Activated CD4-positive, alpha-beta T cell treated with anti-CD3 and anti-CD28 coated beads, Interleukin-2, amount 50 U/mL, for 4 hours (primary cell): ENCODE results near the gene UBR3.
"Not testable (repeated sequence)": the region's sequence is repeated elsewhere in the genome, so short reads cannot be mapped to it uniquely, and the experiment has no call there.

Experiments
- DNase-seq, 2 experiments: peaks; one replicate each; pipeline ENCODE4 v3.0.0-alpha.2; 2020

UBR3 gene

DNA sequence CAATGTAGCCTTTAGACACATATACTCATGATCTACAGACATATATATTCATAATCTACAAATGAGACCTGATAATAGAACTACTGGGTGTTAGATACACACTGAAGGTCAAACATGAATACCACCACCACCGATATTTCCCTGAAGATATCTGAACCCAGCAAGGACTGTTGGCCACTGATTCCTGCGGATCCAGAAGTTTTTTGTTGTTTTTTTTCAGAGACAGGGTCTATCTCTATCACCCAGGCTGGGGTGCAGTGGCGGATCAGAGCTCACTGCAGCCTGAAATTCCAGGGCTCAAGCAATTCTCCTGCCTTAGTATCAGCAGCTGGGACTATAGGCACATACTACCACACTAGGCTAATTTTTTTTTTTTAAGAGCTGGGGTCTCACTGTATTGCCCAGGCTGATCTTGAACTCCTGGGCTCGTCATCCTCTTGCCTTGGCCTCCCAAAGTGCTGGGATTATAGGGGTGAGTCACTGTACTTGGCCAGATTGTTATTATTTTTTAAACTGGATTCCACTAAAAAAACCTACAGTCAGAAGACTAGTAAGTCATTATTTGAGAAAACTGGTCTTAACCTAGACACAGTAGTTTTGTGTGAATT, 4.4 kb upstream of the UBR3 start:
- DNase-seq, result no peak

DNA sequence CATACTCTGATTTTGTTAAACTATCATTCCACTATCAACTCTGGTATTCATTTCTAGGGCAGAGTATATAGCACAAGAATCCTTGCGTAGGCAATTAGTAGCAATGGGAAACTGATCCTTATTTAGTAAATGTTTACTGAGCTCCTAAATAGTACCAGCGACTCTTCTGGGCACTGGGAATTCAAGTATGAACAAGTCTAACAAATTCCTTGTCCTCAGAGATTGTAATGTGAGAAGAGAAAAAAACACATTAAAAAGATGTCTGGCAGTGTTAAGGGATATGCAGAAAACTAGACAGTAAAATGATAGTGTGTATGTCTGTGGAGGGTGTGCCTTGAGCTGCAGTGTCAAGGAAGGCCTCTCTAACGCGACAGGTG, 3.3 kb upstream of the UBR3 start:
- DNase-seq, result no peak

DNA sequence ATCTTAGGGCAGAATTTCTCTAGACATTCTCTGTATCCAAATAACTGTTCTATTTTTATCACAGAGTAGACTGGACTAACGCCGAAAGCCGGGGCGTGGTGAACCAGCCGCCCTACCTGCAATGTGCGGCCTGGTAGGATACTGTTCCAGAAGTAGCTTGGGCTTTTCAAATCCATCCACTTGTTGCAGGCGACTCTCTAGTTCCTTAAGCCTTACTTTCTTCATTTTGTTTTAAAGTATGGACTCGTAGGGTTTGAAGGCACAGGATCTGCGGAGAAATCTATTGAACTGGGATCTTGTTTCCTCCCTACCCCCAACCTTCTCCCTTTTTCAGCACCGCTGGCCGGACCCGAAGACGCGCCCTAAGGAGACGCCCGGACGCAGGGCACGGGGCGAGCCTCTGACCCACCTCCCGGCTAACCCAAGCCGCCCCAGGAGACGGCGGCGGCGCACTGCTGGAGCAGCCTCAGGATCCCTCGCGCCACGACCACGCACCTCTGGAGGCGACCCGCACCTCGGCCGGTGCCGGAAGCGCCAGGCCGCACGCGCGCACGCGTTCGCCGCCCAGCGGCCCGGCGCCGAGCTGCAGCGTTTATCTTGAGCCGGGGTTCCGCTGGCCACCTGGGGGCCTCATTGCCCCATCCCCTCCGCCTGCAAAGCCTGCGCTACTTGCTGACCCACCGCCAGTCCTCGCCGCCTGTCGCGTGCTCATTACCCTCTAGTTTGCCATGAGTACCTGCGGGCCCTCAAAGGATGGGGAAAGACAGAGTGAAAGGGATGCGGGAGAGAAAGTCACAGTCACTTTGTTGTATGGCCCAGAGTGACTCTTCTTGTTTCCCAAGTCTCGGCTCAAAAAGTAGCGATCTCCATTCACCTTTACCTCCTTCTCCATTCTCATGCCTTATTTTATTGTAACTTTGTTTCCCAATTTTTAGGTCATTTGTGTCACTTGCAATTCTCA, 2.6 kb upstream of the UBR3 start, which contains the start of gene METTL5:
Gene METTL5 (minus strand): TSS at position 533 of the 961 bp plus-strand sequence. CDS start 308 bp downstream, at position 225.
- peak; percentile 58 to 60 for DNase-seq

DNA sequence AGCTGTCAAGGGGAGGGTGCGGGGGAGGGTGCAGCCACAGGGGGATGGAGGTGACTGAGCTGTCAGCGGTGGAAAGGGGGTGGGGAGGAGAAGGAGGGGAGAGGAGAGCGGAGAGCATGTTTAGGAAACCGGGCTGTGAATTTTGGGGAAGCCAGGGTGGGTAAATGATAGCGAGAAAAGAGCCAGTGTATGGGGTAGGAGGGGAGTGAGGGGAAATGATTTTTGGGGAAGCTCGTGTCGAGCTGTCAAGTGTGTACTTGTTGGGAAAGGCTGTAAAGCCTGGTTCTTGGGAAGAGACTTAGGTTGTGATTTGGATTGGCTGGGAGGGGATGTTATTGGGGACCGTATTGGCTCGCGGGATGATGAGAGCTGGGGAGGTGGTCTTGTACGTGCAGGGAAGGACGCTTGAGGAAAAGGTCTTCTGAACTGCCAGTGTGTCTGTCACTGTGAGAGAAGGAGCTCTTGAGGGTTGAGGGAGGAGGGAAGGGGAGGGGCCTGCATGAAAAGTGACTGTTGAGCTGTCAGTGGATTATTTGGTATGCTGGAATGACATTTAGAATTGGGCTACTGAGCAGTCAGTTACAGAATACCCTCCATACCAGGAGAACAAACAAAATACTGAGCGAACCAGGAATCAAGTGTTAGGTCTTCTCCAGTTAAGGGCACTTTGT, 1.0 kb downstream of the UBR3 start:
- DNase-seq, result peak; percentile 37 to 45

DNA sequence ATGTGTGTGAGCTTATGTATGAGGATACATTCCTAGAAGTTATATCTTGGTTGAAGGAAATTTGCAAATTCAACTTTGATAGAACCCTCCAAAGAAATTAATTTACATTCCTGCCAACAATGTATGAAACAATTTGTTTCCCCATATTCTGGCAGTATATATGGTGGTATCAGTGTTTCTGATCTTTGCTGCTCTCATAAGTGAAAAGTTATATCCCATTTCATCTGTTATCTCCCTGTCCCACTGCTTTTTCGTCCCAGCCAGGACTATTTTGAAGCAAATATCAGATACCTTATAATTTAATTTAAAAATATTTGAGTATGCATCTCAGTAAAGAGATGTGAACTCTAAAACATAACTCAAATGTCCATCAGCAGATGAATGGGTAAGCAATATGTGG, 7.1 kb downstream of the UBR3 start:
- no peak for DNase-seq

DNA sequence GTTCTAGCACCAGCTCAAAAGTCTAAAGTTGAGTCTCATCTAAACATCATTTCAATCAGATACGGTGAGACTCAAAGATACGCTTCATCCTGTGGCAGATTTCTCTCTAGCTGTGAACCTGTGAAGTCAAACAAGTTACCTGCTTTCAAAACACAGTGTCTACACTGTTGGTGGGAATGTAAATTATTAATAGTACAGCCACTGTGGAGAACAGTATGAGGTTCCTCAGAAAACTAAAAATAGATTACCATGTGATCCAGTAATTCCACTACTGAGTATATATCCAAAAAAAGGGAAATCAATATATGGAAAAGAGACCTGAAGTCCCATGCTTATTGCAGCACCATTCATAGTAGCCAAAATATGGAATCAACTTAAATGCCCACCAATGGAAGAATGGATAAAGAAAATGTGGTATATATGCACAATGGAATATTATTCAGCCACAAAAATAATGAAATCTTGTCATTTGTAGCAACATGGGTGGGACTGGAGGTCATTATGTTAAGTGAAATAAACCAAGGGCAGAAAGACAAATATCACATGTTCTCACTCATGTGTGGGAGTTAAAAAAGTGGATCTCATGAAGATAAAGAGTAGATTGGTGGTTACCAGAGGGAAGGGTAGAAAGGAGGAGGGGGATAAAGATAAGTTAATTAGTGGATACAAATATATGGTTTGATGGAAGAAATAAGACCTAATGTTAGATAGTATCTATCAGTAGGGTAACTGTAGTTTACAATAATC, 11.7 kb downstream of the UBR3 start:
- no peak for DNase-seq

DNA sequence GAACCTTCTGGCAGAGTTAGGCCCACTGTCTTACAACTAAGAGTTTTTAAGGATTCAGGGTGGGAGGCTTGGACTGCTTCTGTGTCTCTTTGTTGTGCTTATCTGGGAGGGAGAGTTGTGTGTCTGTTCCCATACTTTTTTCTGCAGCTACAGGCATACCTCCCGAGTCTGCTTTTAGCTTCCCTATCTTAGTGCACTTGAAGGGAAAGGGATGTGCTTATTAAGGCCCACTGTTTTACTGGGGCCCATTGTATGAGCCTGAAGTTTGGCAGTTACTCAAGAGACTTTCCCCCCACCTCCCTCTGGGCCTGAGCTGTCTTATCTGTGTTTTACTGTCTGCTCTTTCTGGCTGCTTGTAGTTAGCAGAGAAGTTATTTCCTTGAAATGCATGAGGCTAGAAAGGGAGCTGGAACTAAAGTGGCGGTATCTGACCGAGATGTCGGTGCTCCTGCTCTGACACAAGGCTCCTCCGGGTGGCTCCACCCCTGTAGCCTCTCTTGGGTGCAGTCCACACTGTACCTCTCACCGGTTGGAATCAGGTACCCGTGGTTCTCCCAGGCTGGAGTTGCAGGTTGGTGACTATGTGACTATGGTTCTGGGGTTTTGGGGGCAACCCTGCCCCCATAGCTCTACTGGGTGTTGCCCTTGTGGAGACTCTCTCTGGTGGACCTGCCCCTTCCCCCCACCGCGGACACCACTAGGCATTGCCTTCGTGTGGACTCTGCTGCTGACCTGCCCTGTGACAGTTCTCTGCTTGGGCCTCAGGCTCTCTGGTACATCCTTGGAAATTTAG, 12.9 kb downstream of the UBR3 start:
- no peak for DNase-seq

DNA sequence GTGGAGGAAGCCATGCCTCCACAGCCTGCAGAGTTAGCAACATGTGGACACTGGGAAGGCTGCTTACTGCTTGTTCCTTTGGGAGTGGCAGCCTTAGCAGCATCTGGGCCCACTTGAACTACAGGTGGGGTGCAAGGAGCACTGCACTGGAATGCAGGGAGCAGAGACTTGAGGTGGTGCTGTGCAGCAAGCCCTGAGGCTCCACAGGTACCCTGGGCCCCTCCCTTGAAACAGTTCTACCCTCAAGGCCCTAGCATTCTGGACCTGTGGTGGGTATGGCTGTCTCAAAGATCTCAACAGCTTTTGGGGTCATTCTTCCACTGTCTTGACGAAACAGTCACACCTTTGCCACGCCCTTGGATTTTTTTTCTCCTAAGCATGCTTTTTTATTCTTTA, 13.5 kb downstream of the UBR3 start:
- DNase-seq, result no peak

DNA sequence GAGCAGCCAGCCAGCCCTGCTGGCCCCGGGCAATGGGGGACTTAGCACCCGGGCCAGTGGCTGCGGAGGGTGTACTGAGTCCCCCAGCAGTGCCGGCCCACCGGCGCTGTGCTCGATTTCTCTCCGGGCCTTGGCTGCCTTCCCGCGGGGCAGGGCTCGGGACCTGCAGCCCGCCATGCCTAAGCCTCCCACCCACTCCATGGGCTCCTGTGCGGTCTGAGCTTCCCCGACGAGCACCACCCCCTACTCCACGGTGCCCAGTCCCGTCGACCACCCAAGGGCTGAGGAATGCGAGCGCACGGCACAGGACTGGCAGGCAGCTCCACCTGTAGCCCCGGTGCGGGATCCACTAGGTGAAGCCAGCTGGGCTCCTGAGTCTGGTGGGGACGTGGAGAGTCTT, 14.4 kb downstream of the UBR3 start:
- DNase-seq, result not testable (repeated sequence)

DNA sequence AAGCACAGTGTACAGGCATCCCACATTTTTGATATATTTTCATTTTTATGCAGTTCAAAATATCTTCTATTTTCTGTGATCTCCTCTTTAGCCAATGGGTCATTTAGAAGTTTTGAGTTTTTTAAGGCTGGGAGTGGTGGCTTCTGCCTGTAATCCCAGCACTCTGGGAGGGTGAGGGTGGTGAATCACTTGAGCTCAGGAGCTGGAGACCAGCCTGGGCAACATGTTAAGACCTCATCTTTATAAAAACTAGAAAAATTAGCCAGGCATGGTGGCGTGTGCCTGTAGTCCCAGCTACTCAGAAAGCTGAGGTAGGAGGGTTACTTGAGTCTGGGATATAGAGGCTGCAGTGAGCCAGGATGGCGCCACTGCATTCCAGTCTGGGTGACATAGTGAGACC, 17.8 kb downstream of the UBR3 start:
- no peak for DNase-seq

DNA sequence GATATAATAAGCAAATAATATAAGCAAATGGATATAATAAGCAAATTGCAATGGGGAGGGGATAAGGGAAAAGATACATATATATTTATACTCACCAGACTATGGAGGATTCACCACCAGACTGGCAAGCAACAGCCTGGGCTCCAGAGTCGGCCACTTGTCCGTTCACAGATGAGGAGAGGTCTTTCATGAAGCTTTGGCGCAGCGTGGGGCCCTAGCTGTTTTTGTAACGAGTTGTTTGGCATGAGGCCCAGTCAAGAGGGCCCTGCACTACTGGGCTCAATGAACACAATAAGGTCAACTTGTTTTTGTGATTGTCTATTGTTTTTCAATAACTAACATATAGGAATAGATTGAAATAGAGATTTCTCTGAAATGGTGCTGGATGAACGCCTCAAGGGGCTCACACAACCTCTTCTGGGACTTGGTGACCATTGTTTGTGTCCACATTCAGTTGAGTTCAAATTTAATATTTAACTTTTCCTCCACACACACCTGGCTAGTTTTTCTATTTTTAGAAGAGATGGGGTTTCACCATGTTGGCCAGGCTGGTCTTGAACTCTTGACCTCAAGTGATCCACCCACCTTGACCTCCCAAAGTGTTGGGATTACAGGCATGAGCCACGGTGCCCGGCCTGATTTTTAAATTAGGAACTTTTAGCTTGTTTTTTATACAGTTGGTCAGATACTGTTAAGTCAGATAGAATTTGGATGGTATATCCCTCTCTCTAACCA, 21.9 kb downstream of the UBR3 start:
- DNase-seq, result not testable (repeated sequence)

DNA sequence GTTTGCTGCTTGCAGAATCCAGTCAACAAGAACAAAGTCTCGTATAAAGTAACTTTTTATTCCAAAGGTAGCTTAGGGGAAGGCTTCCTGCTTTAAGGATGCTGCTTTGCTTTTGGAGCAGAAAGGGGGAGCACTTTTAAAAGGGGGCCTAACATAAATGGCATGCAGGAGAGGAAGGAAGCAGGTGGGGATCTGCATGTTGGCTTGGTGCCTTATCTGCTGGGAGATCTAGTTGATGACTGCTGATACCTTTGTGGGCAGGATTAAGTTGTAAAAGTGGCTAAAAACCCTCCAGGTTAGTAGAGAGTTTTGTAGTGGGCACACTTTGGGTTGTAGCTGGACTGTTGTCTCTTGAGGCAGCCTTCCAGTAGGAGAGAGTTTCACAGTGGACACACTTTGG, 22.5 kb downstream of the UBR3 start:
- DNase-seq, result no peak

DNA sequence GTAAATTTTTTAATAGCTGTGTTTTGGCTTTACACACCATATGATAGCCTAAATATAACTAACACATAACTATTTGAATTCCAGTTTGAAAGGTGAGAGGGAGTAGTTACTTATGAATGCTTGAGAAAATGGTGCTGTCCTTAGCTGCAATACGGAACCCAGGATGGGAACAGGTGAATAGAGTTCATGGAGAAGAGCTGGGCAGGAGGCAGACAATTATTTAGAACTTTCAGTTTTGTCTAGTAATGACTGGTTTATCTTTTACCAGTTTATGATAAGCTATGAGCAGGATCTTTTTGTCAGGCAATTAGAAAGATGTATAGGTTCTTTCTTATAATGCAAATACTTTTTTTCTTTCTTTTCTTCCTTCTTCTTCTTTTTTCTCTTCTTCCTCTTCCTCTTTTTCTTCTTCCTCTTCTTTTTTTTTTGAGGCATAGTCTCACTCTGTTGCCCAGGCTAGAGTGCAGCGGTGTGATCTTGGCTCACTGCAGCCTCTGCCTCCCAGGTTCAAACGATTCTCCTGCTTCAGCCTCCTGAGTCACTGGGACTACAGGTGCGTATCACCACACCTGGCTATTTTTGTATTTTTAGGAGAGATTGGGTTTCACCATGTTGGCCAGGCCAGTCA, 25.9 kb downstream of the UBR3 start:
- no peak for DNase-seq

DNA sequence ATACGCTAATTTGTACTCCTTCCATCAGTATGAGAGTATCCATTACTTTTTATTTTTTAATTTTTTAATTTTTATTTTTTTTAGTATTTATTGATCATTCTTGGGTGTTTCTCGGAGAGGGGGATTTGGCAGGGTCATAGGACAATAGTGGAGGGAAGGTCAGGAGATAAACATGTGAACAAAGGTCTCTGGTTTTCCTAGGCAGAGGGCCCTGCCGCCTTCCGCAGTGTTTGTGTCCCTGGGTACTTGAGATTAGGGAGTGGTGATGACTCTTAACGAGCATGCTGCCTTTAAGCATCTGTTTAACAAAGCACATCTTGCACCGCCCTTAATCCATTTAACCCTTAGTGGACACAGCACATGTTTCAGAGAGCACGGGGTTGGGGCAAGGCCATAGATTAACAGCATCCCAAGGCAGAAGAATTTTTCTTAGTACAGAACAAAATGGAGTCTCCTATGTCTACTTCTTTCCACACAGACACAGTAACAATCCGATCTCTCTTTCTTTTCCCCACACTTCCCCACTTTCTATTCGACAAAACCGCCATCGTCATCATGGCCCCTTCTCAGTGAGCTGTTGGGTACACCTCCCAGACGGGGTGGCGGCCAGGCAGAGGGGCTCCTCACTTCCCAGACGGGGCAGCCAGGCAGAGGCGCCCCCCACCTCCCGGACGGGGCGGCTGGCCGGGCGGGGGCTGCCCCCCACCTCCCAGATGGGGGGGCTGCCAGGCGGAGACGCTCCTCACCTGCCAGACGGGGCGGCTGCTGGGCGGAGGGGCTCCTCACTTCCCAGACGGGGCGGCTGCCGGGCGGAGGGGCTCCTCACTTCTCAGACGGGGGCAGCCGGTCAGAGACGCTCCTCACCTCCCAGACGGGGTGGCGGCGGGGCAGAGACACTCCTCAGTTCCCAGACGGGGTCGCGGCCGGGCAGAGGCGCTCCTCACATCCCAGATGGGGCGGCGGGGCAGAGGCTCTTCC, 28.3 kb downstream of the UBR3 start:
- DNase-seq, result not testable (repeated sequence)

DNA sequence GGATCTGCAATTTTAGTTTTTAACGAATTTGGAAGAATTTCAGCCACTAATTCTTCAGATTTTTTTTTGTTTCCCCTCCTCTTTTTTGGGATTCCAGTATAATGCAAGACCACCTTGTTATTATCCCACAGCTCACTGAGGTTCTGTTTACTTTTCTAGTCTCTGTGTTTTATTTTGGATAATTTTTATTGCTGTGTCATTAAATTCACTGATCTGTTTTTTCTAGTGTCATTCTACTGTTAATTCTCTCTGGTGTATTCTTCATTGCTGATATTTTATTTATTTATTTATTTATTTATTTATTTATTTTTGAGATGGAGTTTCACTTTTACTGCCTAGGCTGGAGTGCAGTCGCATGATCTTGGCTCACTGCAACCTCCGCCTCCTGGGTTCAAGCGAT, 32.2 kb downstream of the UBR3 start:
- DNase-seq, result no peak

DNA sequence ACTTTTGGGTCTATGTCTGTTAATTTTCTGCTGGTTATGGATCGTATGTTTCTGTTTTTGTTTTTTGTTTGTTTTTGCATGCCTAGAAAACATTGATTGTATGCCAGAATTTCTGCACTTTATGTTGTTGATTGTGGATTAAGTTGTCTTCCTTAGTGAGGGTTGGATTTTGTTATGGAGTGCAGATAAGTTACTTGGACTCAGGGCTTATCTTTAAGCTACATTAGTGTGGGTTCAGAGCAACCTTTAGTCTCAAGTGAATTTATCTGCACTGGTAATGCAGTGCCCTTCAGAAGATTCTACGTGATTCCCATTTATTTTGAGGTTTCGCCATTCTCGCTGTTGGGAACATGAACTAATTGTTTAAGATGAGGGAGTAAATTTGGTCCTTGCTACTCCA, 32.9 kb downstream of the UBR3 start:
- DNase-seq, result no peak

DNA sequence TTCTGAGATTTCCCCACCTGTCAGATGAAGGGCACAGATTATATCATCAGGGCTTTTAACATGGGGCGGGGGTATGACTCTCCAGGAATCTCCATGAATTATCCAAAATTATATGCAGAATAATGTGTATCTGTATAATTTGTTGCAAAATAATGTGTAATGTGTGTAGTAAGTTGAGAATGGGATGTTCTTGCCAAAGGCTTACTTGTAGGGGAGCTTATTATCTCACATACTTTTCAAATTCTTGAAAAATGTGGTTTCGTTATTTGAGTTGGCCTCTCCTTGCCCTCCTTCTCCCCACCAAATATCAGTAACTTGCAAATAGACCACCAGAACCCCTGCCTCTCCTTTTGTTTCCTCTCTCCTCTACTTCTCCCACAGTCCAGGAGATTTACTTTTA, 35.6 kb downstream of the UBR3 start:
- no peak for DNase-seq

DNA sequence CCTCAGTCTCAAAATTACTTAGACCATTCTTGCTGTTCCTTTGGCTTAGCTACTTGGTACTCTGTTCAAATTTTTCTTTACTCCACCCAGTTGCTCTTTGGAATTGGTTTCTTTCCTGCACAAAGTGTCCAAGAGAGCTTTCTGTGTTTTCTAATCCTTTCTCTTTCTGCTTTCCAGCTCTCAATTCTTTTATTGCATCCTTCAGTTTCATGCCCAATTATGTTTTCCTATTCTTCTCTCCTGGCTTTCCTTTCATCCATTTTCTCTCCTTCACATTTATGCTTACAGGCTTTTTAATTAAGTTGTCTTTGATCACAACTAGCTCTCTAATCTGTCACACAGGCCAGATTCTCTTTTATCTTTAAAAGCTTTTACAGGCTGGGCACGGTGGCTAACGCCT, 38.2 kb downstream of the UBR3 start:
- DNase-seq, result no peak

DNA sequence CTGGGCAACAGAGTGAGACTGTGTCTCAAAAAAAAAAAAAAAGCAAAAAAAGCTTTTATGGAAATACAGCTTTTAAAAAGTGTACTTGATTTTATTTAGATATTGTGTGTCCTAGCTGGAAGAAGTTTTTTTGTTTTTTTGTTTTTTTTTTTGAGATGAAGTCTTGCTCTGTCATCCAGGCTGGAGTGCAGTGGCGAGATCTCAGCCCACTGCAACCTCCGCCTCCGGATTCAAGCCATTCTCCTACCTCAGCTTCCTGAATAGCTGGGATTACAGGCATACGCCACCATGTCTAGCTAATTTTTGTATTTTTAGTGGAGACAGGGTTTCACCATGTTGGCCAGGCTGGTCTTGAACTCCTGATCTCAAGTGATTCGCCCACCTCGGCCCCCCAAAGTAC, 39.0 kb downstream of the UBR3 start:
- not testable (repeated sequence) for DNase-seq

DNA sequence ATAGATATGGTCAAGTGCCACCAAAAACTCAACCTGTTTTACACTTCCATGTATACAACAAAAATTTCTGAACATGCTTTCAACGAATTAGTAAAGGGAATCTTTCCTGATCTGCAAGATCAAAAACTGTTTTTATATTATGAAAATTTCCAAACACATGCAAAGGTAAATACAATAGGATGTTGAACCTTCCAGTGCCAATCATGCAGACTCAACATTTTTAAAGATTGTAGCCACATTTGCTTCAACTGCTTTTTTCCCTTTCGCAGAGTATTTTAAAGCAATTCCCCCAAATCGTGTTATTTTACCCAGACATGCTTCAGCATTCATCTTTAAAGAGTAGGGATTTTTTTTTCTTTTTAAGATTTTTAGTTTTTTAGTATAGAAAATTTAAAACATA, 40.3 kb downstream of the UBR3 start:
- no peak for DNase-seq
